Activated CD4-positive, alpha-beta T cell treated with anti-CD3 and anti-CD28 coated beads, Interleukin-10, Interleukin-2, amounts not matched to agents 100 ng/mL and 50 ng/mL, durations not matched to agents 16 hours and 8 hours (primary cell): ENCODE measurements around the gene TFAP2B.

ENCODE experiments used
- DNase-seq: peaks from one replicate; pipeline ENCODE4 v3.0.0-alpha.2; 2020

Gene TFAP2B

GRCh38 chr6:50818673-50819072, at the start of gene TFAP2B:
Gene TFAP2B, plus strand, starts transcription at chr6:50818871. Its CDS starts 21 bp downstream, at chr6:50818892.
- DNase-seq: no peak

- no peak for DNase-seq
Observed at GRCh38 chr6:50778696-50779095, 40.0 kb upstream of the TFAP2B start.

DNA sequence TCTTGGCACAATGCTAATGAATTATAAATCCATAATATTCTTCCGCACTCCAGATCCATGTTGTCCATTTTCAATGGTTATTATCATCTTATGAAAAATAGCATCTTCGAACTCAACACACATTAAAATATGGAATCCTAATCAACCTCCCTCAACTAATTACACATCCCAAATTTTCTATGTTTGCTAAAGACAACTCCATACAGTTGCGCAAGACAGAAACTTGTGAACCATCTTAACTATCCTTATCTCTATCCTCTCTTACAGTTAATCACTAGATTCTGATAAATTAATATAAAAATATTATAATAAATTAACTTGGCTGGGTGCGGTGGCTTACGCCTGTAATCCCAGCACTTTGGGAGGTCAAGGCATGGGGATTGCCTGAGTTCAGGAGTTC, 38.3 kb upstream of the TFAP2B start:
- no peak for DNase-seq

- no peak for DNase-seq
Observed at GRCh38 chr6:50785921-50786320, 32.8 kb upstream of the TFAP2B start.

GRCh38 chr6:50791900-50792508, 26.7 kb upstream of the TFAP2B start:
- DNase-seq: peak; percentile 40

- no peak for DNase-seq
Observed at GRCh38 chr6:50792771-50793170, 25.9 kb upstream of the TFAP2B start.

- DNase-seq: no peak
Observed at GRCh38 chr6:50795574-50795973, 23.1 kb upstream of the TFAP2B start.

GRCh38 chr6:50804283-50804682, 14.4 kb upstream of the TFAP2B start:
- DNase-seq: no peak

- no peak for DNase-seq
Observed at GRCh38 chr6:50807035-50807434, 11.6 kb upstream of the TFAP2B start.

GRCh38 chr6:50815436-50816114, 3.1 kb upstream of the TFAP2B start:
- no peak for DNase-seq

- DNase-seq: peak; percentile 70
Observed at GRCh38 chr6:50816115-50816675, 2.5 kb upstream of the TFAP2B start.

GRCh38 chr6:50816947-50817645, 1.6 kb upstream of the TFAP2B start:
- no peak for DNase-seq

GRCh38 chr6:50817646-50817950, 1.1 kb upstream of the TFAP2B start:
- DNase-seq: no peak

DNA sequence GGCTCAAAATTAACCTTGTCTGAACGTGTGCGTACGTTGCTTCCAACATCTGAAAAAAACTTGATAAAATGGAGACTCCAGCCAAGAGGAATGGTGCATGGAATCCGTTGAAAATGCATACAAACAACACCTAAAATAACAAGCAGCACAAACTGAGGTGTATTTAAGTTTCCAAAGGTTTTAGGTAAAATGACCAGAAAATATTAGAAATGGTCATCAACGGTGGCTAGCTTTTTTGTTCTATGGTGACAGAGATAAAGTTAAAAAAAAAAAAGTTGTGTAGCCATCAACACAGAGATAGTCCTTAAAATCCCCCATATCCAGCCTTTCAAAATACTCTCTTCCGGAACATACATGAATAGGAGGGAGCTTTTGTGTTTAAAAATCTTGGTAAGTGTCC, 651 bp upstream of the TFAP2B start:
- no peak for DNase-seq

GRCh38 chr6:50819466-50819903, 814 bp downstream of the TFAP2B start:
- no peak for DNase-seq

DNA sequence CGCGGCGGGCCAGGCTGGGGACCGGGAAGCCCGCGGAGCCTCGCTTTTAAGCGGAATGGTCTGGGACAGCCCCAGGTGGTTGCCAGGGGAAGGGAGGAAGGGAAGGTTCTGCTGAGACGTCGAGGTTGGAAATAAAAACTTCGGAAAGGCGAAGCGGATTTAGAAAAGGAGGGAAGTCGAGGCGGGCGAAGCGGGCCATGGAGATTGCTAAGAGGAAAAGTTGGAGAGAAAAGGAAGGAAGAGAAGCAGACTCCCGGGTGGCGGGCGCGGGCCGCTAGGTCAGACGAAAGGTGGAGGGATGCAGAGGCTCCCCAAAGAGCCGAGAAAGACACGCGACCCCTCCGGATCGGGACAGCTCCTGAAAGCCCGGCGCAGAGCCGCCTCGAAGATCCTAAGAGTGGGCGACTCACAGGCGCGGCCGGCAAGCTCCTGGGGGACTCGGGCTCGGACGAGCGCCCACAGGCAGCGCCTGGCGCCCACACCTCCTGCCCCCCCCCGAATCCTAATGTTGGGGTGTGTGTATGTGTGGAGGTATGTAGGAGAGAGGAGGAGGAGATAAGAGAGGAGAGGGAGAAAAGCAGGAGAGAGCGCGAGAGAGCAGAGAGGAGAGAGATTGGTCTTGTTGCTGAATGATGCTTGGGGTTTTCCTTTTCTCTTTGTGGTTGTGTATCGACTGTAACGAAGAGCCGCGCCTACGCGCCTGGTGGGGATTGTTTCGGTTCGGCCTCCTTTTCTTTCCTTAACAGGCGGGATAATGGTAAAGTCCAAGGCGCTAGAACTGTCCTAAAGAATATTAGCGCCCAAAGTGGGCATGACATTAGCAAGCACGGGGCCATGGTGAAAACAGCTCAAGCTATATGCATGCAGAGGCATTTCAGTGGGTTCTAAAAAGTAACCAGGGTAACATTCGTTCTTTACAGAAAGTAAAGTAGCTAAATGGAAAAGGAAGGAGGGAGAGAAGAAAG, 1.5 kb downstream of the TFAP2B start:
- no peak for DNase-seq

DNA sequence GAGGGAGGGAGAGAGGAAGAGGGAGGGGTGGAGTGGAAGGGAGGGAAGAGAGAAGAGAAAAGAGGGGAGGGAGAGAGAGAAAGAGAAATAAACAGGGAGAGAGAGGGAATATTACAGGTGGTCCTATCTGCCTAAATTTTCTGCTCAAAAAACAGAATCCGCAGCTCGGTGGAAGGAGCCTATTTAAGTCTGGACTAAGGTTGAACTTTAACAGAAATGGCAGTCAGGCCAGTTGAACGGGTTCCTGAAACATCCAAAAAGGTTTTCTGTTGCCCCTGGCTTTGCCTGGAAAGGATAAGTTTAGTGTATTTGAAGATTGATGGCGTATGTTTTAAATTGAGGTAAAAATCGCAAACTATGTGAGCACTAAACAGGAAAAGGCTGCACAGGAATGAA, 2.2 kb downstream of the TFAP2B start:
- no peak for DNase-seq

DNA sequence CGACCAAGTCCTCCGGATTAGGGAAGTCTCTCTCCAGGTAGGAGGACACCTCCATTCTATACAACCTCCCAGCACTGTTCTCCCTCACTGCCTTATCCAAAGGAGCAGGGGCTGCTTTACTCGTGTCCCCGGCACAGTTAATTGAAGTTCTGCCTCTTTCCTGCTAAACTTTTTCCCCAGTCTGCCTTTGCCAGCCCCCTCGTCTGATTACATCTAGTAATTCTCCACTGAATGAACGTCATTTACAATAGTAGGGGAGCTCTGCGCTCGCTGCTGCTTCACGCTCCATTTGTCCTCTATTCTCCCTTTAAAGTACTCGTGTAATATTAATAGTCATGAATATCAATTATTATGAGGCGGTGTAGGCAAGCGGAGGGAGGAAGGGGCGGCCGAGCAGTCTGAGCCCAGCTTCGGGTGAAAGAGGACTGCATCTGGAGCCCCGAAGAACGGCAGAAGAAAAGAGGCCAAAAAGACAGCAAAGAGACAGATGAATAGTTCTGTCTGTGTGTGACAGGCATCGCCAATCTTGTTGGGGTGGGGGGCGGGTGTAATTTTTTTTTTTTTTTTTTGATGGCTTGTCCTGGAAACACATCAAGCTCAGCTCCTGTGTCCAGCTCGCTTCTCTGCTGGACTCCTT, 2.9 kb downstream of the TFAP2B start:
- no peak for DNase-seq

GRCh38 chr6:50822078-50822476, 3.4 kb downstream of the TFAP2B start:
- no peak for DNase-seq

- no peak for DNase-seq
Observed at GRCh38 chr6:50823094-50823920, 4.6 kb downstream of the TFAP2B start.

DNA sequence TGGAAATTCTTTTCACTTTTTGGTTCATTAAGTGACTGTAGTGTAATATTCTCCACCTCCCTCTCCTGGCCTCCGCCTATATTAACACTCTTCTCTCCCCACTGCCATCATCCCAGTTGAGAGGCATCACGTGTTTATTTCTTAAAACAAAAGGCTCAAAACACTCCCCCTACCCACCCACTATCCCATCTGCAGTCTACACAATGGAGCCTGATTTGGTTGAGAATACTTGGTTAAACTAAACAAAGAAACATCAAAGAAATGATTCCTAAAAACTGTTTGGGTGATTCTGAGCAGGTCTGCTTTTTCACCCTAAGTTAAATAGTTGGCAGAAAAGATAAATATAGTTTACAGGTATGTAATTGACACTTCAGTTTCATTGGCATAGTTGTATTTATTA, 5.9 kb downstream of the TFAP2B start:
- DNase-seq: no peak
